H1 (cell line): ENCODE results near the gene CHRNA10. TPM values are rescaled to one million over a fixed set of nuclear protein-coding genes. Genes with fewer than 3 reads are reported as not detected.

Experiments
- HDAC2 ChIP-seq, 2 experiments: fragments of 300-600 bp in 1 of 2; sonication (generic) in 1 of 2; IDR thresholded peaks; 2 replicates each; pipeline ENCODE4 v1.6.1; 2011 to 2012; ENCODE audit warnings: low read depth in 2 of 2, low read length in 2 of 2, mild to moderate bottlenecking in 2 of 2, moderate library complexity in 2 of 2, borderline replicate concordance in 1 of 2, inconsistent platforms in 1 of 2
- NRF1 ChIP-seq: IDR thresholded peaks from 2 replicates; pipeline ENCODE4 v1.6.1; 2011; ENCODE audit warnings: mild to moderate bottlenecking, low read depth, low read length, improper control_type of control experiment
- polyA plus RNA-seq, 7 experiments: library from polyadenylated mRNA; depleted of rRNA in 3 of 7; stranded (reverse) in 5 of 7; unstranded in 2 of 7; fragments of >200 nt in 5 of 7; fragments of 200-250 nt in 2 of 7; gene quantifications; 1 replicate in 5 of 7; 2 replicates in 1 of 7; 4 replicates in 1 of 7; pipeline versions ENCODE4 v1.2.1 to v1.2.3, GENCODE V29; 2011 to 2013; ENCODE audit warnings: missing spikeins in 2 of 7, mixed read lengths in 2 of 7
- total RNA-seq: library from RNA; stranded (reverse); fragmentation: NEBNext Ultra II Directional; extraction: Animal tissue kit (Norgen Biotek cat#: 25700); gene quantifications from 2 replicates; pipeline ENCODE4 v1.2.1, GENCODE V29; 2021
- TF ChIP-seq, protein P1 (sequence below): IDR thresholded peaks from 2 replicates; pipeline ENCODE4 v1.6.1; 2012; ENCODE audit warnings: inconsistent platforms

Gene CHRNA10
- total and polyA plus RNA-seq, 2 of the 8 experiments (the other 6 are each of a cell fraction or from before 2014, with no cell fraction given) = 0.68 to 1.3 TPM

GRCh38 chr11:3622521-3622920, 48.7 kb downstream of the CHRNA10 start (continued):
- TF ChIP-seq HDAC2 (IDR thresholded peaks at IDR 0.05; ENCODE audit: borderline replicate concordance in 1 of 2, low read depth in 2 of 2, low read length in 2 of 2) (no peak), NRF1 (no peak)
- TF ChIP-seq, protein P1, sequence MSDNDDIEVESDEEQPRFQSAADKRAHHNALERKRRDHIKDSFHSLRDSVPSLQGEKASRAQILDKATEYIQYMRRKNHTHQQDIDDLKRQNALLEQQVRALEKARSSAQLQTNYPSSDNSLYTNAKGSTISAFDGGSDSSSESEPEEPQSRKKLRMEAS = no peak
- TF ChIP-seq, all 59 proteins: peak for 0
